VCaP (cell line): Measurements from ENCODE around the gene CCDC88C.
A peak's percentile ranks its signal among the peaks of the same experiment; 100 is the strongest.

ENCODE experiments used
- H3K27ac ChIP-seq: fragments of 450-650 bp; 2 replicates; pipeline ENCODE4 v1.5.1; 2017
- CTCF ChIP-seq: fragments of 450-650 bp; conservative IDR thresholded peaks from 2 replicates; pipeline ENCODE4 v1.5.1; 2017; ENCODE audit warnings: mild to moderate bottlenecking, moderate library complexity

CCDC88C gene

GRCh38 chr14:91387169-91387835, 30.3 kb downstream of the CCDC88C start:
- no peak overlapping the region for H3K27ac ChIP-seq
- TF ChIP-seq CTCF = no peak

- TF ChIP-seq CTCF = no peak
- no peak overlapping the region for H3K27ac ChIP-seq
Observed at GRCh38 chr14:91385697-91386096, 31.9 kb downstream of the CCDC88C start.

- TF ChIP-seq CTCF = no peak
- H3K27ac ChIP-seq = no peak overlapping the region
Observed at GRCh38 chr14:91385224-91385623, 32.4 kb downstream of the CCDC88C start.

GRCh38 chr14:91383439-91383838, 34.2 kb downstream of the CCDC88C start:
- H3K27ac ChIP-seq = no peak overlapping the region
- no peak for TF ChIP-seq CTCF

GRCh38 chr14:91381801-91382670, 35.6 kb downstream of the CCDC88C start:
- TF ChIP-seq CTCF = no peak
- H3K27ac ChIP-seq = no peak overlapping the region

GRCh38 chr14:91380610-91381371, 36.8 kb downstream of the CCDC88C start:
- peak overlapping the region; percentile 42; the same call in 1 of the 2 replicates for H3K27ac ChIP-seq
- no peak for TF ChIP-seq CTCF

- TF ChIP-seq CTCF = no peak
- peak overlapping the region; percentile 42; the same call in 1 of the 2 replicates for H3K27ac ChIP-seq
Observed at GRCh38 chr14:91380123-91380522, 37.5 kb downstream of the CCDC88C start.
